ENCODE results near the gene B9D1.

B9D1 gene

DNA sequence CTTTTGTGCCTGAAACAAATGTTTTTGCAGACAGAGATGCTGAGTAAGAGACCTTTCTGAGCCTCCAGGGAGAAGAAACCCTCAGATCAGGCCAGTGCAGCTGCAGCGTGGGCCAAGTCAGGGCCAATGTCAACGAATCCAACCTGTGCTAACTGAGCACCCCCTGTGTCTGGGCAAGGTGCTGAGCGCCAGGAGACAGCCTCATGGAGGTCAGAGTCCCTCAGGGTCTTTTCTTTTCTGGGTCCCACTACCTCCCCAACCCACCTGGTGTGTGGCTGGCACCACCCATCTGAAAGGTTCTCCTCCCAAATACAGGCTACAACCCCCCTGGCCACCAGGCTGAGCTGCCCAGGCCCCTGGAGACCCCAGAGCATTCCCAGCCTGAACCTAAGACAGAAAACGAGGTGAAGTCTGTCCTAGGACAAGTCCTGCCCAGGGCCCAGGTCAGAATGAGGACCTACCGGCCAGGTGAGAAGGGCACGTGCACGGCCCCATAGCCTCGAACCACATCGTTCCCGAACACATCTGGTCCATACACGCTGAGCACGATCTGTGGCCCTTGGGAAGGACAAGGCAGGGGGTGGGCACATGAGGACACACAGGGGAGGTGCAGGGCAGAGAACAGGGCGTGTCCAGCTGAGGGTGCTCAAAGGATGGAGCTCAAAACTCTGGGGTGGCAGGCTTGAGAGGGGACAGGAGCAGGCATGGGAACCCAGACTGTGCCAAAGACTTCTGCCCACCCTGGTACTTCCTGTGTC is 15.0 kb downstream of the B9D1 start:
- Histone ChIP-seq H3K9me3 (no peaks in the 10 kb centered on the region), H3K27me3 (no peaks in the 10 kb centered on the region), H3K4me3 (no peak overlapping the region), H3K4me2 (peak overlapping the region; percentile 71), H3K4me1 (peaks cover 19% of the 10 kb centered on the region), H4K20me1 (peaks cover 48% of the 10 kb centered on the region), H3K27ac (no peak overlapping the region), H3K9ac (no peak overlapping the region), H3K36me3 (no peaks in the 10 kb centered on the region)
- no peak for TF ChIP-seq Cebpa-rat (IDR thresholded peaks at IDR 0.05)

DNA sequence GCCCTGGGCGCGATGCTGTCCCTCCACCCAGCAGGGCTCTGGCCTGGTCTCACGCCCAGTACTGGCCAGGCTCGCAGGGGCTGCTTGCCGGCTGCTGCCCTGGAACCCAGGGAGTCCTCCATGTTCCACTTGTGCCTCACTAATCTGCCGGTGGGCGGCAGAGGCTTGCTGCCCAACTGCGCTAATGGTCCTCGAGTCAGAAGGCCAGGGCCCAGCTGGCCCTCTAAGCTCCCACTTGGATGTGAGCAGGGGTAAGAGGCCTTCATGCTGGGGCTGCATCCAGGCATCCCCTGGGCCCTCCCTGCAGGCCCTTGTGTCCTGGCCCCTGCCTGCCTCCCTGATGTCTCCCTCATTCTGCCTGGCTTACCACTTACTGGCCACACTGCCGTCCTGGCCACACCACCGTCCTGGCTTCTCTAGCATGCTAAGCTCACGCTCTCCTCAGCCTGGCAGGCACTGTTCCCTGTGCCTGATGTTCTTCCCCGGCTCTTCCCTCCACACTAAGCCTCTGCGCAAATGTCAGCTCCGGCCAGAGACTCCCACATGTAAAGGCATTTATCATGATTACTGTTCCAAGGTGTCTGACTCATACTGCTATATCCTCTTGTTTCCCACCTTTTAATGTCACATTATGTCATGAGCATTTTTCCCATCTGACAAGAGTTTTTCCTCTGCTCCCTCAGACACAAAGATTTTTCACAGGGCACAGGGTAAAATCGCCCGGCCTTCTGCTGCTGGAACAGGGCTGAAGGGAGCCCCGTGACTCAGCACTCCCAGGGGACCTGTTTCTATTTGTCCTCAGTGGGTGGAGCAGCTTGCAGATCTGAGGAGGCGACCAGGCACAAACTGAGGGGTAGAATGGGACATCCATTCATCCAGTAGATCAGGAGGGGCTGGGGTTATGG is 15.9 kb downstream of the B9D1 start:
- no peak overlapping the region for H3K27ac ChIP-seq

GRCh38 chr17:19345486-19346350 is 16.8 kb downstream of the B9D1 start:
- Histone ChIP-seq H3K4me3 (no peak overlapping the region), H3K9me3 (no peaks in the 10 kb centered on the region), H3K36me3 (no peaks in the 10 kb centered on the region), H3K9ac (no peak overlapping the region), H3K4me1 (peaks cover 19% of the 10 kb centered on the region), H3K4me2 (no peak overlapping the region; the same call in 1 of the 2 replicates), H4K20me1 (peaks cover 53% of the 10 kb centered on the region), H3K27me3 (0 out of 2 replicates have a peak, but pooled peaks cover 5% of the 10 kb centered on the region), H3K27ac (no peak overlapping the region)
- TF ChIP-seq Cebpa-rat (IDR thresholded peaks at IDR 0.05), result no peak

More for the DNA sequence above, 15.9 kb downstream of the B9D1 start:
- TF ChIP-seq Cebpa-rat (IDR thresholded peaks at IDR 0.05), result no peak
- Histone ChIP-seq H3K9me3 (no peaks in the 10 kb centered on the region), H3K4me3 (no peak overlapping the region), H3K4me2 (peak overlapping the region; percentile 71), H3K9ac (no peak overlapping the region), H3K27me3 (0 out of 2 replicates have a peak, but pooled peaks cover under 1% of the 10 kb centered on the region), H3K4me1 (peaks cover 19% of the 10 kb centered on the region), H4K20me1 (peaks cover 53% of the 10 kb centered on the region), H3K36me3 (no peaks in the 10 kb centered on the region)

DNA sequence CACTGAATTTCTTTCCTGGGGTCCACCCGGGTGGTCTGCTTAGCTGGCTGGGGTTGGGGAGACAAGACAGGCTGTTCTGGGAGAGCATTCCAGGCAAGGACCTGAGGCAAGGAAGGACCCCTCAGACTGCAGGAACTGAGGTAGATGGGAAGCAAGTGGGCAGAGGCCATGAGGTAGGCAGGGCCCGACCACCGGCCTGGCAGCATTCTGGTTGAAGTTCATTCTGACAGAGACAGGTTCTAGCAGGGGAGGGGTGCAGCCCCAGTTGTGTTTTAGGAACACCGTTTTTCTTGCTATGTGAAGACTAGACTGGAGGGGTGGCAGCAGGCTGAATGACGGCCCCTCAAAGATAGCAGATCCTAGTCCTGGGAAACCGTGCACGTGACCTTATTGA is 17.5 kb downstream of the B9D1 start:
- Histone ChIP-seq H3K27me3 (0 out of 2 replicates have a peak, but pooled peaks cover 5% of the 10 kb centered on the region), H3K27ac (no peak overlapping the region), H3K4me3 (no peak overlapping the region), H4K20me1 (peaks cover 53% of the 10 kb centered on the region), H3K4me2 (no peak overlapping the region), H3K9ac (no peak overlapping the region), H3K4me1 (peaks cover 19% of the 10 kb centered on the region), H3K36me3 (no peaks in the 10 kb centered on the region), H3K9me3 (no peaks in the 10 kb centered on the region)
- no peak for TF ChIP-seq Cebpa-rat (IDR thresholded peaks at IDR 0.05)

GRCh38 chr17:19344311-19345066 is 18.0 kb downstream of the B9D1 start:
- Histone ChIP-seq H3K36me3 (no peaks in the 10 kb centered on the region), H3K27me3 (0 out of 2 replicates have a peak, but pooled peaks cover 5% of the 10 kb centered on the region), H3K27ac (no peak overlapping the region), H3K4me3 (no peak overlapping the region), H3K4me1 (peaks cover 19% of the 10 kb centered on the region), H3K9me3 (no peaks in the 10 kb centered on the region), H3K9ac (no peak overlapping the region), H4K20me1 (peaks cover 53% of the 10 kb centered on the region), H3K4me2 (no peak overlapping the region)
- no peak for TF ChIP-seq Cebpa-rat (IDR thresholded peaks at IDR 0.05)

- Histone ChIP-seq H3K4me3 (no peak overlapping the region), H3K9ac (no peak overlapping the region), H3K4me1 (peaks cover 19% of the 10 kb centered on the region), H4K20me1 (peaks cover 53% of the 10 kb centered on the region), H3K27me3 (0 out of 2 replicates have a peak, but pooled peaks cover 5% of the 10 kb centered on the region), H3K36me3 (no peaks in the 10 kb centered on the region), H3K27ac (no peak overlapping the region), H3K9me3 (no peaks in the 10 kb centered on the region), H3K4me2 (no peak overlapping the region)
- no peak for TF ChIP-seq Cebpa-rat (IDR thresholded peaks at IDR 0.05)
Observed at GRCh38 chr17:19343671-19344151, 18.8 kb downstream of the B9D1 start.

DNA sequence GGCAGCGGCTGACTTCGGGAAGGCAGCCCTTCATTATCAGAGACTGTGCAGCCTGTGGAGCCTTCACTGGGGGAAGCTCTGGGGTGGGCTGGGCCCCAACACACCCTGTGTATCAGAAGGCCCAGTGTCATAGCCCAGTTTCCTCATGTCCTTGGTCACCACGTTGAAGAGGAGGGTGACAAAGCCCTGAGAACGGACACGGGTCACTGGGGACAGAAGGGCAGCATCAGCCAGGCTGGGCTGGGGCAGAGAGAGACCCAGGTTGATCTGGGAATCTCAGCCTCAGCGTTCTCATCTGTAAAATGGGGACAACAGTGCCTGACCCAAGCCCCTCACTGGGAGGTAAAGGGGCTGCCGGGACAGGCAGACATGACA is 19.3 kb downstream of the B9D1 start:
- Histone ChIP-seq H3K4me1 (peaks cover 19% of the 10 kb centered on the region), H4K20me1 (peaks cover 53% of the 10 kb centered on the region), H3K9ac (no peak overlapping the region), H3K9me3 (no peaks in the 10 kb centered on the region), H3K4me3 (no peak overlapping the region), H3K27ac (no peak overlapping the region), H3K4me2 (no peak overlapping the region), H3K27me3 (0 out of 2 replicates have a peak, but pooled peaks cover 5% of the 10 kb centered on the region), H3K36me3 (no peaks in the 10 kb centered on the region)
- TF ChIP-seq Cebpa-rat (IDR thresholded peaks at IDR 0.05), result no peak

GRCh38 chr17:19342611-19343255 is 19.8 kb downstream of the B9D1 start:
- Histone ChIP-seq H3K4me1 (peaks cover 16% of the 10 kb centered on the region), H3K27ac (no peak overlapping the region), H3K4me3 (no peak overlapping the region), H3K27me3 (0 out of 2 replicates have a peak, but pooled peaks cover 5% of the 10 kb centered on the region), H3K9me3 (no peaks in the 10 kb centered on the region), H3K36me3 (no peaks in the 10 kb centered on the region), H4K20me1 (peaks cover 50% of the 10 kb centered on the region), H3K4me2 (no peak overlapping the region), H3K9ac (no peak overlapping the region)
- no peak for TF ChIP-seq Cebpa-rat (IDR thresholded peaks at IDR 0.05)

All from BLaER1 (cell line).